HG03066 (cell line): ENCODE measurements around the gene REEP6.
"Not testable (repeated sequence)": the region's sequence is repeated elsewhere in the genome, so short reads cannot be mapped to it uniquely, and the experiment has no call there.

Experiments used
- ATAC-seq: cut with Tn5 transposase; IDR thresholded peaks from one replicate; pipeline ENCODE4 v1.9.1; 2021; ENCODE audit warnings: low read depth; ENCODE audit not compliant: unreplicated experiment

REEP6 gene

GRCh38 chr19:1488282-1488601, 2.7 kb upstream of the REEP6 start:
- ATAC-seq, result no peak

GRCh38 chr19:1489463-1490310, 1.3 kb upstream of the REEP6 start:
- no peak for ATAC-seq

- ATAC-seq, result peak; percentile 84
Measured at GRCh38 chr19:1490311-1491113, 469 bp upstream of the REEP6 start, which contains the start of gene PCSK4. PCSK4 (minus strand) TSS chr19:1490350; CDS start chr19:1490346, 4 bp downstream.

GRCh38 chr19:1491849-1492170, 829 bp downstream of the REEP6 start:
- ATAC-seq, result no peak

GRCh38 chr19:1492474-1493006, 1.6 kb downstream of the REEP6 start:
- ATAC-seq, result no peak

- no peak for ATAC-seq
Measured at GRCh38 chr19:1494115-1494815, 3.3 kb downstream of the REEP6 start.

GRCh38 chr19:1495051-1495798, 4.2 kb downstream of the REEP6 start:
- no peak for ATAC-seq

GRCh38 chr19:1495799-1496713, 5.1 kb downstream of the REEP6 start:
- ATAC-seq, result no peak

GRCh38 chr19:1496714-1497577, 6.0 kb downstream of the REEP6 start:
- ATAC-seq, result no peak

- ATAC-seq, result no peak
Measured at GRCh38 chr19:1497578-1498235, 6.7 kb downstream of the REEP6 start.

GRCh38 chr19:1499231-1499630, 8.2 kb downstream of the REEP6 start:
- ATAC-seq, result not testable (repeated sequence)

- ATAC-seq, result no peak
Measured at GRCh38 chr19:1501200-1501595, 10.2 kb downstream of the REEP6 start.

- ATAC-seq, result no peak
Measured at GRCh38 chr19:1502433-1503088, 11.6 kb downstream of the REEP6 start.

GRCh38 chr19:1503089-1503924, 12.3 kb downstream of the REEP6 start:
- no peak for ATAC-seq

- ATAC-seq, result no peak
Measured at GRCh38 chr19:1503925-1504773, 13.2 kb downstream of the REEP6 start.

GRCh38 chr19:1505012-1505411, 14.0 kb downstream of the REEP6 start:
- no peak for ATAC-seq
